ENCODE measurements around the gene YTHDC2.

DNA sequence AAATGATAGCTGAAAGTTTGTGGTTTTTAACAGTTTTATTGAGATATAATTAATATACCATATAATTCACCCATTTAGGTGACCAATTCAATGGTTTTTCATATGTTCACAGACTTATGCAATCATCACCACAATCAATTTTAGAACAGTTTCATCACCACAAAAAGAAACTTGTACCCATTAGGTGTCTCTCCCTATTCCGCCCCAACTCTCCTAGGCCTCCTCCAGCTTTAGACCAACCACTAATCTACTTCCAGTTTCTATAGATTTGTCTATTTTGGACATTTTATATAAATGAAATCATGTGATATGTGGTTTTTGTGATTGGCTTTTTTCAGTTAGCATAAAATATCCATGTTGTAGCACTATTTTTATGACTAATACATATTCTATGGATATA, 38.6 kb downstream of the YTHDC2 start:
- TF ChIP-seq, protein P1, sequence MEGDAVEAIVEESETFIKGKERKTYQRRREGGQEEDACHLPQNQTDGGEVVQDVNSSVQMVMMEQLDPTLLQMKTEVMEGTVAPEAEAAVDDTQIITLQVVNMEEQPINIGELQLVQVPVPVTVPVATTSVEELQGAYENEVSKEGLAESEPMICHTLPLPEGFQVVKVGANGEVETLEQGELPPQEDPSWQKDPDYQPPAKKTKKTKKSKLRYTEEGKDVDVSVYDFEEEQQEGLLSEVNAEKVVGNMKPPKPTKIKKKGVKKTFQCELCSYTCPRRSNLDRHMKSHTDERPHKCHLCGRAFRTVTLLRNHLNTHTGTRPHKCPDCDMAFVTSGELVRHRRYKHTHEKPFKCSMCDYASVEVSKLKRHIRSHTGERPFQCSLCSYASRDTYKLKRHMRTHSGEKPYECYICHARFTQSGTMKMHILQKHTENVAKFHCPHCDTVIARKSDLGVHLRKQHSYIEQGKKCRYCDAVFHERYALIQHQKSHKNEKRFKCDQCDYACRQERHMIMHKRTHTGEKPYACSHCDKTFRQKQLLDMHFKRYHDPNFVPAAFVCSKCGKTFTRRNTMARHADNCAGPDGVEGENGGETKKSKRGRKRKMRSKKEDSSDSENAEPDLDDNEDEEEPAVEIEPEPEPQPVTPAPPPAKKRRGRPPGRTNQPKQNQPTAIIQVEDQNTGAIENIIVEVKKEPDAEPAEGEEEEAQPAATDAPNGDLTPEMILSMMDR (IDR thresholded peaks at IDR 0.05), result no peak
- no peak for TF ChIP-seq POLR2A (IDR thresholded peaks at IDR 0.05)
